Osteocyte (in vitro differentiated cells): Measurements from ENCODE around the gene ANK3. TPM values are rescaled to one million over a fixed set of nuclear protein-coding genes. Genes with fewer than 3 reads are reported as not detected.
A peak's percentile ranks its signal among the peaks of the same experiment; 100 is the strongest.

Experiments used
- DNase-seq: peaks from one replicate; pipeline ENCODE4 v3.0.0; 2021; ENCODE audit warnings: mixed read lengths; ENCODE audit not compliant: unreplicated experiment; ENCODE audit errors: extremely low spot score
- H3K27ac Mint-ChIP-seq: one replicate; pipeline ENCODE4 v1.8.0; 2021; ENCODE audit warnings: mild to moderate bottlenecking, mixed read lengths; ENCODE audit not compliant: unreplicated experiment
- H3K27me3 Mint-ChIP-seq: one replicate; pipeline ENCODE4 v1.8.0; 2021; ENCODE audit warnings: mixed read lengths; ENCODE audit not compliant: unreplicated experiment
- H3K36me3 Mint-ChIP-seq: one replicate; pipeline ENCODE4 v1.8.0; 2021; ENCODE audit warnings: mixed read lengths; ENCODE audit not compliant: unreplicated experiment
- H3K4me1 Mint-ChIP-seq: one replicate; pipeline ENCODE4 v1.8.0; 2021; ENCODE audit warnings: mixed read lengths; ENCODE audit not compliant: unreplicated experiment
- H3K4me3 Mint-ChIP-seq: one replicate; pipeline ENCODE4 v1.8.0; 2021; ENCODE audit warnings: mild to moderate bottlenecking, moderate library complexity, mixed read lengths; ENCODE audit not compliant: unreplicated experiment
- H3K9me3 Mint-ChIP-seq: one replicate; pipeline ENCODE4 v1.8.0; 2021; ENCODE audit warnings: mixed read lengths; ENCODE audit not compliant: unreplicated experiment
- CTCF ChIP-seq: fragments of 200-600 bp; sonication (generic); IDR thresholded peaks from 2 replicates; pipeline ENCODE4 v1.5.0; 2021; ENCODE audit warnings: antibody characterized with exemption, mild to moderate bottlenecking, moderate library complexity
- total RNA-seq: library from RNA; stranded (reverse); gene quantifications from 2 replicates; pipeline ENCODE4 v1.2.1, GENCODE V29; 2021

ANK3 gene
- total RNA-seq, 1 donor from 2014 or later: 22.0 TPM

- H3K4me1 Mint-ChIP-seq: peaks cover 12% of the 10 kb centered on the region
- no peak overlapping the region for H3K27ac Mint-ChIP-seq
- TF ChIP-seq CTCF: no peak
- H3K36me3 Mint-ChIP-seq: peaks cover 6% of the 10 kb centered on the region
- DNase-seq: no peak
- no peaks in the 10 kb centered on the region for H3K9me3 Mint-ChIP-seq
- H3K4me3 Mint-ChIP-seq: no peak overlapping the region
- H3K27me3 Mint-ChIP-seq: no peaks in the 10 kb centered on the region
These were observed 212.8 kb downstream of the ANK3 start for GRCh38 chr10:60176925-60177324.

GRCh38 chr10:60175441-60175971, 214.2 kb downstream of the ANK3 start:
- H3K9me3 Mint-ChIP-seq: no peaks in the 10 kb centered on the region
- H3K27me3 Mint-ChIP-seq: no peaks in the 10 kb centered on the region
- H3K4me3 Mint-ChIP-seq: no peak overlapping the region
- no peak for DNase-seq
- H3K4me1 Mint-ChIP-seq: peaks cover 21% of the 10 kb centered on the region
- TF ChIP-seq CTCF: no peak
- peaks cover 3% of the 10 kb centered on the region for H3K36me3 Mint-ChIP-seq
- H3K27ac Mint-ChIP-seq: no peak overlapping the region

GRCh38 chr10:60172363-60172990, 217.2 kb downstream of the ANK3 start:
- peaks cover 23% of the 10 kb centered on the region for H3K4me1 Mint-ChIP-seq
- no peak overlapping the region for H3K4me3 Mint-ChIP-seq
- H3K27ac Mint-ChIP-seq: no peak overlapping the region
- peaks cover 3% of the 10 kb centered on the region for H3K36me3 Mint-ChIP-seq
- no peak for TF ChIP-seq CTCF
- no peaks in the 10 kb centered on the region for H3K9me3 Mint-ChIP-seq
- no peaks in the 10 kb centered on the region for H3K27me3 Mint-ChIP-seq
- DNase-seq: no peak

GRCh38 chr10:60171436-60172013, 218.2 kb downstream of the ANK3 start:
- no peak for DNase-seq
- Mint-ChIP-seq H3K4me3 (no peak overlapping the region), H3K27ac (peak overlapping the region; percentile 6), H3K4me1 (peaks cover 25% of the 10 kb centered on the region), H3K36me3 (no peaks in the 10 kb centered on the region), H3K9me3 (no peaks in the 10 kb centered on the region), H3K27me3 (no peaks in the 10 kb centered on the region)
- no peak for TF ChIP-seq CTCF

- TF ChIP-seq CTCF: no peak
- DNase-seq: no peak
- Mint-ChIP-seq H3K27me3 (no peaks in the 10 kb centered on the region), H3K4me3 (no peak overlapping the region), H3K4me1 (peaks cover 27% of the 10 kb centered on the region), H3K27ac (peak overlapping the region; percentile 23), H3K9me3 (no peaks in the 10 kb centered on the region), H3K36me3 (no peaks in the 10 kb centered on the region)
These were observed 219.4 kb downstream of the ANK3 start for GRCh38 chr10:60170250-60170649.
